Neural cell (in vitro differentiated cells): ENCODE results near the gene MGA. TPM values are rescaled to one million over a fixed set of nuclear protein-coding genes. Genes with fewer than 3 reads are reported as not detected.

ENCODE experiments used
- H2AFZ ChIP-seq: fragments of 200-600, 300-800 bp; sonication (generic), shearing (Covaris generic); 2 replicates; pipeline ENCODE4 v1.6.0; 2014; ENCODE audit warnings: low read depth, mild to moderate bottlenecking, antibody characterized with exemption, low read length, moderate library complexity
- H3F3A ChIP-seq: fragments of 200-600 bp; shearing (Covaris generic); 2 replicates; pipeline ENCODE4 v1.6.1; 2016; ENCODE audit warnings: mild to moderate bottlenecking, moderate library complexity, mixed read lengths, antibody characterized with exemption, low read length; ENCODE audit not compliant: insufficient read depth, poor library complexity, severe bottlenecking
- H3K27ac ChIP-seq: fragments of 200-600, 300-800 bp; sonication (generic), shearing (Covaris generic); 2 replicates; pipeline ENCODE4 v1.5.1; 2014; ENCODE audit warnings: mild to moderate bottlenecking, low read length, moderate library complexity
- H3K27me3 ChIP-seq: fragments of 300-800, 200-600 bp; sonication (generic), shearing (Covaris generic); 2 replicates; pipeline ENCODE4 v1.6.0; 2014; ENCODE audit warnings: mild to moderate bottlenecking, low read depth, low read length, moderate library complexity; ENCODE audit not compliant: insufficient read depth
- H3K36me3 ChIP-seq: fragments of 300-800, 200-600 bp; sonication (generic), shearing (Covaris generic); 2 replicates; pipeline ENCODE4 v1.5.1; 2014; ENCODE audit warnings: mild to moderate bottlenecking, antibody characterized with exemption, low read length, moderate library complexity; ENCODE audit not compliant: insufficient read depth
- H3K4me2 ChIP-seq: fragments of 300-800, 200-600 bp; sonication (generic), shearing (Covaris generic); 2 replicates; pipeline ENCODE4 v1.6.0; 2014; ENCODE audit warnings: mild to moderate bottlenecking, low read length
- H3K4me3 ChIP-seq: fragments of 300-800, 200-600 bp; sonication (generic), shearing (Covaris generic); 2 replicates; pipeline ENCODE4 v1.5.1; 2014; ENCODE audit warnings: mild to moderate bottlenecking, low read length, moderate library complexity
- H3K79me2 ChIP-seq: fragments of 200-600 bp; shearing (Covaris generic); replicated peaks from 2 replicates; pipeline ENCODE4 v1.6.0; 2014; ENCODE audit warnings: mild to moderate bottlenecking, low read length, moderate library complexity; ENCODE audit not compliant: insufficient read depth
- H3K9ac ChIP-seq: fragments of 300-800, 200-600 bp; sonication (generic), shearing (Covaris generic); 2 replicates; pipeline ENCODE4 v1.6.1; 2016; ENCODE audit warnings: mild to moderate bottlenecking, low read length, mixed read lengths
- H3K9me2 ChIP-seq: fragments of 200-600 bp; shearing (Covaris generic); 2 replicates; pipeline ENCODE4 v1.6.1; 2016; ENCODE audit warnings: mild to moderate bottlenecking, low read length, mixed read lengths; ENCODE audit not compliant: insufficient read depth
- H3K9me3 ChIP-seq: fragments of 200-600, 300-800 bp; sonication (generic), shearing (Covaris generic); 2 replicates; pipeline ENCODE4 v1.6.1; 2016; ENCODE audit warnings: mild to moderate bottlenecking, mixed run types, low read length, moderate library complexity, mixed read lengths
- H4K20me1 ChIP-seq: fragments of 200-600 bp; shearing (Covaris generic); 2 replicates; pipeline ENCODE4 v1.6.1; 2016; ENCODE audit warnings: mild to moderate bottlenecking, mixed run types; ENCODE audit not compliant: insufficient read depth
- EP300 ChIP-seq: fragments of 450-650 bp; conservative IDR thresholded peaks from 2 replicates; pipeline ENCODE4 v1.6.1; 2014; ENCODE audit warnings: antibody characterized with exemption, mild to moderate bottlenecking, moderate library complexity; ENCODE audit not compliant: poor library complexity, severe bottlenecking
- EZH2 ChIP-seq: fragments of 200-600, 300-800 bp; shearing (Covaris generic), sonication (generic); IDR thresholded peaks from 2 replicates; pipeline ENCODE4 v1.6.1; 2014; ENCODE audit warnings: antibody characterized with exemption, low read length, borderline replicate concordance, mild to moderate bottlenecking; ENCODE audit not compliant: insufficient read depth, poor library complexity, severe bottlenecking
- MXI1 ChIP-seq: fragments of 450-650 bp; conservative IDR thresholded peaks from 2 replicates; pipeline ENCODE4 v1.6.1; 2014; ENCODE audit warnings: antibody characterized with exemption, mild to moderate bottlenecking; ENCODE audit not compliant: poor library complexity, severe bottlenecking
- RAD21 ChIP-seq: fragments of 450-650 bp; conservative IDR thresholded peaks from 2 replicates; pipeline ENCODE4 v1.6.1; 2014; ENCODE audit warnings: antibody characterized with exemption, mild to moderate bottlenecking, moderate library complexity
- SMC3 ChIP-seq: fragments of 450-650 bp; conservative IDR thresholded peaks from 2 replicates; pipeline ENCODE4 v1.6.1; 2014; ENCODE audit warnings: antibody characterized with exemption, mild to moderate bottlenecking, moderate library complexity; ENCODE audit not compliant: poor library complexity
- TAF1 ChIP-seq: IDR thresholded peaks from 2 replicates; pipeline ENCODE4 v1.6.1; 2012; ENCODE audit warnings: low read depth
- polyA plus RNA-seq: library from polyadenylated mRNA; depleted of rRNA; stranded (reverse); fragments of >200 nt; gene quantifications from 2 replicates; pipeline ENCODE4 v1.2.3, GENCODE V29; 2014
- TF ChIP-seq, protein P1 (sequence below): IDR thresholded peaks from 2 replicates; pipeline ENCODE4 v1.6.1; 2012; ENCODE audit warnings: borderline replicate concordance
- TF ChIP-seq, protein P2 (sequence below): fragments of 450-650 bp; IDR thresholded peaks from 2 replicates; pipeline ENCODE4 v1.5.1; 2014; ENCODE audit warnings: antibody characterized with exemption, mild to moderate bottlenecking, moderate library complexity; ENCODE audit not compliant: poor library complexity, severe bottlenecking

MGA gene
- polyA plus RNA-seq, 1 donor from 2014 or later = 13.2 TPM

DNA sequence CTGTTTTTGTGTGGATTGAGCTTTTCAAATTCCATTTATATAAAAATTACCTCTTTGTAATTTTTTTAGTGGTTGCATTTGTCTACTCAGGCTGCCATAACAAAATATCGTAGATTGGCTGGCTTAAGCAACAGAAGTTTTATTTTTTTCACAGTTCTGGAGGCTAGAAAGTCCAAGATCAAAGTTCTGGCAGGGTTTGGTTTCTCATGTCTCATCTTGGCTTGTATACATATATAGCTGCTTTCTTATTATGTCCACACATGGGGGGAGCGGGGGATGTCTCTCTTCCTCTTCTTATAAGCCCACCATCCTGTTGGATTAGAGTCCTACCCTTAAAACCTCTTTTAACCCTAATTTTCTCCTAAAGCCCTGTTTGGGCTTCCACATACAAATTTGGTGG, 28.5 kb downstream of the MGA start:
- H3K27me3 ChIP-seq = no peaks in the 10 kb centered on the region
- H3K36me3 ChIP-seq = no peaks in the 10 kb centered on the region
- no peak overlapping the region for H3K4me3 ChIP-seq
- H3K9me3 ChIP-seq = no peaks in the 10 kb centered on the region
- H4K20me1 ChIP-seq = no peaks in the 10 kb centered on the region
- no peak overlapping the region for H2AFZ ChIP-seq
- no peaks in the 10 kb centered on the region for H3K9me2 ChIP-seq
- H3K79me2 ChIP-seq = peaks cover 47% of the 10 kb centered on the region
- no peak overlapping the region for H3K27ac ChIP-seq
- no peaks in the 10 kb centered on the region for H3F3A ChIP-seq
- H3K4me2 ChIP-seq = no peak overlapping the region
- H3K9ac ChIP-seq = no peak overlapping the region
- no peak for TF ChIP-seq TAF1
- no peak for TF ChIP-seq EP300
- TF ChIP-seq, protein P1, sequence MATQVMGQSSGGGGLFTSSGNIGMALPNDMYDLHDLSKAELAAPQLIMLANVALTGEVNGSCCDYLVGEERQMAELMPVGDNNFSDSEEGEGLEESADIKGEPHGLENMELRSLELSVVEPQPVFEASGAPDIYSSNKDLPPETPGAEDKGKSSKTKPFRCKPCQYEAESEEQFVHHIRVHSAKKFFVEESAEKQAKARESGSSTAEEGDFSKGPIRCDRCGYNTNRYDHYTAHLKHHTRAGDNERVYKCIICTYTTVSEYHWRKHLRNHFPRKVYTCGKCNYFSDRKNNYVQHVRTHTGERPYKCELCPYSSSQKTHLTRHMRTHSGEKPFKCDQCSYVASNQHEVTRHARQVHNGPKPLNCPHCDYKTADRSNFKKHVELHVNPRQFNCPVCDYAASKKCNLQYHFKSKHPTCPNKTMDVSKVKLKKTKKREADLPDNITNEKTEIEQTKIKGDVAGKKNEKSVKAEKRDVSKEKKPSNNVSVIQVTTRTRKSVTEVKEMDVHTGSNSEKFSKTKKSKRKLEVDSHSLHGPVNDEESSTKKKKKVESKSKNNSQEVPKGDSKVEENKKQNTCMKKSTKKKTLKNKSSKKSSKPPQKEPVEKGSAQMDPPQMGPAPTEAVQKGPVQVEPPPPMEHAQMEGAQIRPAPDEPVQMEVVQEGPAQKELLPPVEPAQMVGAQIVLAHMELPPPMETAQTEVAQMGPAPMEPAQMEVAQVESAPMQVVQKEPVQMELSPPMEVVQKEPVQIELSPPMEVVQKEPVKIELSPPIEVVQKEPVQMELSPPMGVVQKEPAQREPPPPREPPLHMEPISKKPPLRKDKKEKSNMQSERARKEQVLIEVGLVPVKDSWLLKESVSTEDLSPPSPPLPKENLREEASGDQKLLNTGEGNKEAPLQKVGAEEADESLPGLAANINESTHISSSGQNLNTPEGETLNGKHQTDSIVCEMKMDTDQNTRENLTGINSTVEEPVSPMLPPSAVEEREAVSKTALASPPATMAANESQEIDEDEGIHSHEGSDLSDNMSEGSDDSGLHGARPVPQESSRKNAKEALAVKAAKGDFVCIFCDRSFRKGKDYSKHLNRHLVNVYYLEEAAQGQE = no peak
- no peak for TF ChIP-seq SMC3
- TF ChIP-seq EZH2 = no peak
- TF ChIP-seq, protein P2, sequence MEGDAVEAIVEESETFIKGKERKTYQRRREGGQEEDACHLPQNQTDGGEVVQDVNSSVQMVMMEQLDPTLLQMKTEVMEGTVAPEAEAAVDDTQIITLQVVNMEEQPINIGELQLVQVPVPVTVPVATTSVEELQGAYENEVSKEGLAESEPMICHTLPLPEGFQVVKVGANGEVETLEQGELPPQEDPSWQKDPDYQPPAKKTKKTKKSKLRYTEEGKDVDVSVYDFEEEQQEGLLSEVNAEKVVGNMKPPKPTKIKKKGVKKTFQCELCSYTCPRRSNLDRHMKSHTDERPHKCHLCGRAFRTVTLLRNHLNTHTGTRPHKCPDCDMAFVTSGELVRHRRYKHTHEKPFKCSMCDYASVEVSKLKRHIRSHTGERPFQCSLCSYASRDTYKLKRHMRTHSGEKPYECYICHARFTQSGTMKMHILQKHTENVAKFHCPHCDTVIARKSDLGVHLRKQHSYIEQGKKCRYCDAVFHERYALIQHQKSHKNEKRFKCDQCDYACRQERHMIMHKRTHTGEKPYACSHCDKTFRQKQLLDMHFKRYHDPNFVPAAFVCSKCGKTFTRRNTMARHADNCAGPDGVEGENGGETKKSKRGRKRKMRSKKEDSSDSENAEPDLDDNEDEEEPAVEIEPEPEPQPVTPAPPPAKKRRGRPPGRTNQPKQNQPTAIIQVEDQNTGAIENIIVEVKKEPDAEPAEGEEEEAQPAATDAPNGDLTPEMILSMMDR = no peak

DNA sequence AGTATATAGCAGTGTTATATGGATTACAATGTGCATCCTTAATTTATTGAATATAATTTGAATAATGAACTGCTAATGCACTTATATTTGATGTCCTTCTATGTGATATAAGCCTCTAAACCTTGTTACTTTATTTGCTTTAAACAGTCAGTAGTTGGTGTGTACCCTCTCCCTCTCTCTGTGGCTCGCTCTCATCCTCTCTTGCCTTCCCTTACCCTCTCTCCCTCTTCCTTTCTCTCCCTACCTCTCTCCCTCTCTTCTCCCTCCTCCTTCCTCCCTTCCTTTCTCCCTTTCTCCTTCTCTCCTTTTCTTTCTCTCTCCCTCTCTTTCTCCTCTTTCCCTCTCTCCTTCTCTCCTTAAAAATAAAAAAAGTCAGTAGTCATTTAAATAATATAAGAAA, 28.9 kb downstream of the MGA start:
- Histone ChIP-seq H2AFZ (no peak overlapping the region), H3K27ac (no peak overlapping the region), H3K9me2 (no peaks in the 10 kb centered on the region), H3K9me3 (no peaks in the 10 kb centered on the region), H3F3A (no peaks in the 10 kb centered on the region), H3K36me3 (no peaks in the 10 kb centered on the region), H3K79me2 (peaks cover 49% of the 10 kb centered on the region), H3K9ac (no peak overlapping the region), H3K4me3 (no peak overlapping the region), H3K4me2 (no peak overlapping the region), H3K27me3 (no peaks in the 10 kb centered on the region), H4K20me1 (no peaks in the 10 kb centered on the region)
- TF ChIP-seq SMC3 = no peak
- TF ChIP-seq EZH2 = no peak
- no peak for TF ChIP-seq MXI1
- TF ChIP-seq RAD21 = no peak
- TF ChIP-seq, protein P1 = no peak
